Subcutaneous adipose tissue (tissue), 4 donors: ENCODE measurements around the gene MT1M. TPM values are rescaled to one million over a fixed set of nuclear protein-coding genes. Genes with fewer than 3 reads are reported as not detected.

Experiments
- total RNA-seq, 4 donors: library from RNA; depleted of rRNA; stranded (reverse); fragments of >200 nt; gene quantifications; one replicate each; pipeline ENCODE4 v1.1.0, GENCODE V29; 2016
- TF ChIP-seq, protein P1 (sequence below): fragments of 450-650 bp; IDR thresholded peaks from one replicate; pipeline ENCODE4 v1.5.1; 2016; ENCODE audit warnings: low read depth, mild to moderate bottlenecking, control low read depth, antibody characterized with exemption, moderate library complexity

The MT1M gene
- total RNA-seq, 4 donors from 2014 or later: 15.1 to 485 (median 52.6) TPM

GRCh38 chr16:56633535-56633934, 1.1 kb downstream of the MT1M start:
- TF ChIP-seq, protein P1, sequence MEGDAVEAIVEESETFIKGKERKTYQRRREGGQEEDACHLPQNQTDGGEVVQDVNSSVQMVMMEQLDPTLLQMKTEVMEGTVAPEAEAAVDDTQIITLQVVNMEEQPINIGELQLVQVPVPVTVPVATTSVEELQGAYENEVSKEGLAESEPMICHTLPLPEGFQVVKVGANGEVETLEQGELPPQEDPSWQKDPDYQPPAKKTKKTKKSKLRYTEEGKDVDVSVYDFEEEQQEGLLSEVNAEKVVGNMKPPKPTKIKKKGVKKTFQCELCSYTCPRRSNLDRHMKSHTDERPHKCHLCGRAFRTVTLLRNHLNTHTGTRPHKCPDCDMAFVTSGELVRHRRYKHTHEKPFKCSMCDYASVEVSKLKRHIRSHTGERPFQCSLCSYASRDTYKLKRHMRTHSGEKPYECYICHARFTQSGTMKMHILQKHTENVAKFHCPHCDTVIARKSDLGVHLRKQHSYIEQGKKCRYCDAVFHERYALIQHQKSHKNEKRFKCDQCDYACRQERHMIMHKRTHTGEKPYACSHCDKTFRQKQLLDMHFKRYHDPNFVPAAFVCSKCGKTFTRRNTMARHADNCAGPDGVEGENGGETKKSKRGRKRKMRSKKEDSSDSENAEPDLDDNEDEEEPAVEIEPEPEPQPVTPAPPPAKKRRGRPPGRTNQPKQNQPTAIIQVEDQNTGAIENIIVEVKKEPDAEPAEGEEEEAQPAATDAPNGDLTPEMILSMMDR: no peak

DNA sequence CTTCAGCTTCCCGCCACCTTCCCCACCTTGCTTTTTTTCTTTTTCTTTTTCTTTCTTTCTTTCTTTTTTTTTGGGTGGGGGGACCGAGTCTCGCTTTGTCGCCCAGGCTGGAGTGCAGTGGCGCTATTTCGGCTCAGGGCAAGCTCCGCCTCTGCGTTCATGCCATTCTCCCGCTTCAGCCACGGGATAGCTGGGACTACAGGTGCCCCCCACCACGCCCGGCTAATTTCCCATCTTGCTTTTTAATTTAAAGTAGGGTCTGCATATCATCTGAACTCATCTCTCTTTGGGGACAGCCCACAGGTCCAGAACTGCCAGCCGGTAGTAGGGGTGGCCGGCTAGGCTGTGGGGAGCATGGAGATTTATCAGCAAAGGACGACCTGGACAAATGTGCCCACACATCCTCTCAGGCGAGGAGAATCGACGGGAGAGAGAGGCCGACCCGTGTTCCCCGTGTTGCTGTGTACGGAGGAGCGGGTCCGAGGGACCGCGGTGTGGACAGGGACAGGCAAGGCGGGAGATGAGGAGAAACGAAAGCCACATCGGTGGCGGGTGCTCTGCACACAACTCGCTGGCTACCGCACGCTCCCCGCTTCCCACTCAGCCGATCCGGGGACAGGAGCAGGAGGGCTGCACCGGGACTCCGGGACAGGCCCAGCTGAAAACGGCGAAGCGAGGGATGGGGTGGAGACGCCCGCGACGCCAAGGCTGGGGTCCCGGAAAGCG, 2.4 kb downstream of the MT1M start:
- TF ChIP-seq, protein P1: no peak

DNA sequence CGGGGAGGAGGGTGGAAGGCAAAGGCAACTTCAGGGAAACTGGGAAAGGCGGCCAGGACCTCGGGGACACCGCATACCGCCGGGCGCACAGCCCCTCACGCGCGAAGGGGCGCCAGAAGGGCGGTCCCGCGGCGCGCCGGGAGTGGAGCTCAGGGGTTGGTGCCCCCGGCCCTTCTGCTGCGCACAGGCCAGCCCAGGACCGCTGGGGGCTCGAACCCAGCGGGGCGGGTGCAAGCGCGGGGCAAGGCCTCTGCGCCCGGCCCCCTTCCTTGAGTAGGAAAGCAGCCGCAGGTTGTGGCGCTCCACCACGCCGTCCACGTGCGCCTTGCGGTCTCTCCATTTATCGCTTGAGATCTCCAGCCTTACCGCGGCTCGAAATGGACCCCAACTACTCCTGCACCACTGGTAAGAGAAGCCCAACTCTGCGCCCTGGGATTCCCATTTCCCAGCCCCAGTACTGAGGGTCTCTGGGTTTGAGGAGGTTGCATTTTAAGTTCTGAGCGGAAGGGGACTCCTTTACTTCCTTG, 3.0 kb downstream of the MT1M start:
- TF ChIP-seq, protein P1: no peak

GRCh38 chr16:56636616-56637413, 4.4 kb downstream of the MT1M start:
- TF ChIP-seq, protein P1: no peak

- TF ChIP-seq, protein P1: no peak
These were observed 5.6 kb downstream of the MT1M start, which contains the start of gene MT1A for GRCh38 chr16:56637814-56638750. Gene MT1A (plus strand): TSS chr16:56638666. CDS start chr16:56638739, 73 bp downstream.

DNA sequence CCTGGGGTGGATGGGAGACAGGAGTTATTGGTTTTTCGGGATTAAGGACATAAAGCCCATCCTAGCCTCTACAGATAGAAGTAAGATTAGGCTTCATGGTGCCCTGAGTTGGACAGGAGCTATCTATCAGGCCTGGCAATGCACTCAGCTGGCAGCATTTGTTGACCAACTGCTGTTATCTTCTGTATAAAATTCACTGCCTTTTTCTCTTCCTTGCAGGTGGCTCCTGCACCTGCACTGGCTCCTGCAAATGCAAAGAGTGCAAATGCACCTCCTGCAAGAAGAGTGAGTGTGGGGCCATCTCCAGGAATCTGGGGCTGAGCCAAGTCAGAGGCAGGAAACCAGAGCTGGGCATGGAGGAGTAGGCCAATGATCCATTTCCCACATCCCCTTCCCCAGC, 6.6 kb downstream of the MT1M start:
- TF ChIP-seq, protein P1: no peak
